ENCODE results near the gene SYNJ2. TPM values are rescaled to one million over a fixed set of nuclear protein-coding genes. Genes with fewer than 3 reads are reported as not detected.

Gene SYNJ2
- total RNA-seq, 2 donors from 2014 or later, result 28.0 to 32.0 TPM

DNA sequence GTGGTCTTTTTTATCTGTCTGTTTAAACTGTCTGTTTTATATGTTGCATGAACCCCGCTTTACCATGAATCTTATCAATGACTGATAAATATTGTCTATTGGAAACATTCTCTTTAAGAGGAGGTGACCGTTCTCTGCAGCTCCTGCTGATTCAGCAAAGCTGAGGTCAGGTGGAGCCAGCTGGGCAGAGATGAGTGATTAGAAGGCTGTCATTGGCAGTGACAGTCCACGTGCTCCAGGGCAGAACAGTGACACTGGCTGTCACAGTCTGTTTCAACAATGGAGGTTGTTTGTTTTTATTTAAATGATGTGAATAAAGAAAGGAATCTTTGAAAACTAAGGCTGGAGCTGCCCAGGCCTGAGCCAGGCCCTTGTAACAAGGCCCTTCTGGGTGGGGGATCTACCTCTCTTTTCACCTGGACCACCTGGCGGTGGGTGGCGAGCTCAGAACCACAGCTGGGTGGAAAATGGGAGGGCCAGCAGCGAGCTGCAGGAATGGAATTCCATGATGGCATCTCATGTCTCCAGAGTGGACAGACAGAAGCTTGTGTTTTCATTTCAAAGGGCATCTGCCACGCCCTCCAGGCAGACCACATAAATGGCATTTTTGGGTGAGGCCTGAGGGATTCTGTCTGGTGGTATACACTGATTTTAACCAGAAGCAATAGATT is 12.6 kb downstream of the SYNJ2 start:
- H3K27me3 Mint-ChIP-seq, result no peaks in the 10 kb centered on the region
- H3K9me3 Mint-ChIP-seq, result no peaks in the 10 kb centered on the region
- ATAC-seq (replicated peaks), result no peak
- H3K36me3 Mint-ChIP-seq (ENCODE audit: low read depth), result no peaks in the 10 kb centered on the region
- H3K4me3 Mint-ChIP-seq, result no peak overlapping the region
- no peak overlapping the region for H3K27ac Mint-ChIP-seq
- peaks cover 30% of the 10 kb centered on the region for H3K4me1 Mint-ChIP-seq

DNA sequence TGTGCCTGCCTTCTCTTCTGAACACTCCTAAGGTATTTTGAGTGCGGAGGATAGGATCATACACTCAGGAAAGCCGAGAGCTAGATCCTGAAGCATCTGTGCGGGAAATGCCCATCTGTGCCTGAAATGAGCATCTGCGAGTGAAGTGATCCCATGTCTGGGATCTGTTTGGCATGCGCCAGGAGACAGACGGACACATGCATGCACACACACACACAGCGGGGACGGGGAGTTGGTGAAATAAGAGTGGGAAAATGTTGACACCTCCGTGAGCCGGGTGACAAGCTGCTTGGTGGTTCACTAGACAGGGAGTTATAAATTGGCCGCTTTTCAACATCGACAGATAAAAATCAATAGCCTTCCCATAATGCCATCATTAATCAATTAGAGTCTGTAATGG is 13.8 kb downstream of the SYNJ2 start:
- Mint-ChIP-seq H3K27ac (no peak overlapping the region), H3K36me3 (ENCODE audit: low read depth) (no peaks in the 10 kb centered on the region), H3K4me3 (no peak overlapping the region), H3K4me1 (peaks cover 24% of the 10 kb centered on the region), H3K9me3 (no peaks in the 10 kb centered on the region), H3K27me3 (no peaks in the 10 kb centered on the region)
- ATAC-seq (replicated peaks), result no peak

DNA sequence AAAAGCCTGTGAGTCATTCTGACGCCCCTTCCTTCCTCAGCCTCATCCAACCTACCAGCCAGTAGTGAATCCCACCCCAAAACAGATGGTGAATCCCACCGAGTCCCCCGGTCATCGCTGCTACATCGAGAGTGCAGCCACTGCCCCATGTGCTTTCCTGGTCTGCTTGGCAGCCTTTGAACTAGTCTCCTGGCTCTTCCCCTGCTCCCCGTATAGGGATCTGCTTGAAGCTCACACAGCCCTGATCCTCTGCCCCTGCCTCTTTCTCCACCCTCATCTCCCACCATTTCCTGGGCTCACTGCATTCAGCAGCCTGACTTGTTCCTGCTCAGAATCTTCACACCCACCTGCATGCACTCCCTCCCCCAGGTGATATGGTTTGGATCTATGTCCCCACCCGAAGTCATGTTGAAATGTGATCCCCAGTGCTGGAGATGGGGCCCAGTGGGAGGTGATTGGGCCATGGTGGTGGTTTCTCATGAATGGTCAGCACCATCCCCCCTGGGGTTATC is 14.6 kb downstream of the SYNJ2 start:
- H3K27me3 Mint-ChIP-seq, result no peaks in the 10 kb centered on the region

DNA sequence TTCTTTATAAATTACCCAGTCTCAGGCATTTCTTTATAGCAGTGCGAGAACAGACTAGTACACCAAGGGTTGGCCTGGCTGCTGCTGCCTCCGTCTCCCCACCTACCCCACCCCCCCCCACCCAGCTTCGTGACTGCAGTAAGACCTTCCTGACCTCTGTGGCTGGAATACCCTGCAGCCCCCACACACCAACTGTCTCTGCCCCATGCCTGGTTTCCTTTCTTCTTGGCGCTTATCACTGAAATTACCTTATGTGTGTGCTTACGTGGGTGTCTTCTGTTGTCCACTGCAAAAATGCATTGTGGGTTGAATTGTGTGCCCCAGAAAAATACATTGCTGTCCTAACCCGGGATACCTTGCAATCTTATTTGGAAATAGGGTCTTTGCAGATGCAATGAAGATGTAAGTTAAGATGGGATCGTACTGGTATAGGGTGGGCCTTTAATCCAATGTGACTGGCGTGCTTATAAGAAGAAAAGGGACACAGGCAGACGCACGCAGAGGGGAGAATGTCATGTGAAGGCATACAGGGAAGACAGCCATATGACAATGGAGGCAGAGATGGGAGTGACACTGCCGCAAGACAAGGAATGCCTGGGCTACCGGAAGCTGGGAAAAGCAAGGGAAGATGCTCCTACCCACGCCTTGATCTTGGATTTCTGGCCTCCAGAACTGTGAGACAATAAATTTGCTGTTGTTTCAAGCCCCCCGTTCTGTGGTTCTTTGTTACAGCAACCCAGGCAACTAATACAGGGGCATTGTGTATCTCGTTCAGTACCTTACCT is 15.4 kb downstream of the SYNJ2 start:
- no peak overlapping the region for H3K27ac Mint-ChIP-seq

More for the DNA sequence above, 14.6 kb downstream of the SYNJ2 start:
- no peak overlapping the region for H3K4me3 Mint-ChIP-seq
- no peaks in the 10 kb centered on the region for H3K9me3 Mint-ChIP-seq
- no peak for ATAC-seq (replicated peaks)
- H3K27ac Mint-ChIP-seq, result no peak overlapping the region
- H3K36me3 Mint-ChIP-seq (ENCODE audit: low read depth), result peaks cover 5% of the 10 kb centered on the region
- peaks cover 17% of the 10 kb centered on the region for H3K4me1 Mint-ChIP-seq

DNA sequence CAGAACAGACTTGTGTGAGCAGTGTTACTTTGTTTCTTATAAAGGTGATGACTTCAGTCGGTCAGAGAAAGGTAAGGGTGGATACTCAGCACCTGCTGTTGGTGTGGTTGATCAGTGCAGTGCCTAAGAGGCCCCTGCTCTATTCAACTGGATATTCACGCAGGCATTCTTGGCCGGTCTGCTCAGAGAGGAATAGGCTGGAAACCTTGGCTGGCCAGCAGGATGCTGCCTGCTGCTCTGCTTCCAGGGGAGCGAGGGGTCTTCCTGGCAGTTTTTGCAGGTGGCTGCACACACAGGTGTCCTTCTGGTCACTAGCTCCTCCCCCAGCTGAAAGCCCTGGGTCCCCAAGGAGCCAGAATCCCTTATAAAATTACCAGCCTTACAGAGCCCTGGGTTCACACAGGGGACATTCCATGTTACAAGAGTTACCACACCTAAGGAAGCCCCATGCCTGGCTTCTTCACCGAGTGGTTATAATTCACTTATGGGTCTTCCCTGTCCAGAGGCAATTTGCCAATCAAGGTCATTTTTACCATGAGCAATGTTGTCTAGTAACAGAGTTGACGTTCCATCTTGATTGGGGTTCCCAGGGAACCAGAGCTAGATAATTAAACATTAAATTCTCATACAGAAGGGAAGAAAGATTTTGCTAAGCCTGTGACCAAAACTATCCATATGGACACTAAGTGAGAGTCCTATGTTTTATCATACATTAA is 16.4 kb downstream of the SYNJ2 start:
- H3K27ac Mint-ChIP-seq, result no peak overlapping the region
- H3K4me1 Mint-ChIP-seq, result peaks cover 29% of the 10 kb centered on the region
- ATAC-seq (replicated peaks), result no peak
- no peaks in the 10 kb centered on the region for H3K27me3 Mint-ChIP-seq
- H3K4me3 Mint-ChIP-seq, result no peak overlapping the region
- H3K36me3 Mint-ChIP-seq (ENCODE audit: low read depth), result peaks cover 11% of the 10 kb centered on the region
- no peaks in the 10 kb centered on the region for H3K9me3 Mint-ChIP-seq

More for the DNA sequence above, 15.4 kb downstream of the SYNJ2 start:
- Mint-ChIP-seq H3K27me3 (no peaks in the 10 kb centered on the region), H3K9me3 (no peaks in the 10 kb centered on the region), H3K36me3 (ENCODE audit: low read depth) (peaks cover 11% of the 10 kb centered on the region), H3K4me3 (no peak overlapping the region), H3K4me1 (peaks cover 22% of the 10 kb centered on the region)
- no peak for ATAC-seq (replicated peaks)

DNA sequence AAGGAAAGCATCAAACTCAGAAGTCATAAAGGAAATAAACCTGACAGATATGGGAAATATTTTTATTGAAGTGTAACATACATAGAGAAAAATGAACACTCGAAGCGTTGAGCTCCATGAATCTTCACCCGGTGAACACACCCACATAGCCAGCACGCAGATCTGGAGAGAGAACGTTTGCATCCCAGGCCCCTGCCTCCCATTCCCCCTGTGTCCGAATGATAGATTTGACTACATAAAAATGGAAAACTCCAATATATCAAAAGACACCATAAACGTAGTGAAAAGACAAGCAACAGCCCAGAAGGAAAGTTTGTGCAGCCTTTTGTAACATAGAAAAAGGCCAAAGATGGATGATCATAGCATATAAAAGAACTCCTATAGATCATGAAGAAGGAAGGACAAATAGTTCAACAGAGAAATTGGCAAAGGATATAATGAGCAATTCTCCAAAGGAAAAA is 17.1 kb downstream of the SYNJ2 start:
- Mint-ChIP-seq H3K36me3 (ENCODE audit: low read depth) (peaks cover 11% of the 10 kb centered on the region), H3K4me3 (no peak overlapping the region), H3K27me3 (no peaks in the 10 kb centered on the region), H3K4me1 (peaks cover 36% of the 10 kb centered on the region), H3K9me3 (no peaks in the 10 kb centered on the region), H3K27ac (peak overlapping the region; percentile 9)
- ATAC-seq (replicated peaks), result no peak

DNA sequence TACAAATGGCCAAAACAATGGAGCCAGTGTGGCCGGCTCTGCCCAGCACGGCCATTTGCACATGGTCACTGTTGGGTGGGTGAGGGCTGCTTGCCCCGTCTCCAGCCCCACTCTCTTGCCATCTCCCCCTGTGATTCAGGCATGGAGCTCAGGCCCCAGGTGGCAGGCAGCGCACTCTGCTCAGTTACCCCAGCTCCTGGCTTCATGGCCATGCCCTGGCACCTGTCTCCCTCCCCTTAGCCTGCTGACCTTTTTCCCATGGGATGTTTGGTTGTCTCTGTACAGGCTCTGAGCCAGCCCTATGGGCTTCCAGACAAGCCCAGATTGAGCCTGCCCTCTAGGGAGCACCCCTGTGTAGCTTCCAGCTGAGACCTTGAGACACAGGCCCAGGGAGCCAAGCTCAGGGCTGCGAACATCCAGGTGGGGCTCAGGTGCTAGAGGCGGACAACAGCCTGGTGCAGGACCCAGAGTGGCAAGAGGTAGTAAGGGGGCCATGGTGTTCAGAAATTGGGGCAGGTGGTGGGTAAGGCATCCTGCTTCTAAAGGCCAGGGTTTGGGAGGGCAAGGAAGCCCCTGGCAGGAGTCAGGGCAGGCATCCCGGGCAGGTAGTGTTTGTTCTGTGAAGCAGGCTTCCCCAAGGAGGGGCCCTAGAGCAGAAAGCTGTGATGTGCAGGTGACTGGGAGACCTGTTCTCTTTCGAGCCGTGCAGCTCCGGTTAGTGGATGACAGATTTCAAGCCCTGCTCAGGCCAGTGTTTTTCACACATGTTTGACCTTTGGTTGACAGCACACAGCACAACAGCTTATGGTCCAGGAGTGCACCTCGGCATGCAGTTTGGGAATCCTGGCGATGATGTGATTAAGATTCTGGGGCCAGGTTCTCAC is 17.7 kb downstream of the SYNJ2 start:
- Mint-ChIP-seq H3K27ac (peak overlapping the region; percentile 9), H3K9me3 (no peaks in the 10 kb centered on the region), H3K27me3 (no peaks in the 10 kb centered on the region), H3K4me3 (no peak overlapping the region), H3K36me3 (ENCODE audit: low read depth) (peaks cover 11% of the 10 kb centered on the region), H3K4me1 (peaks cover 36% of the 10 kb centered on the region)
- no peak for ATAC-seq (replicated peaks)

DNA sequence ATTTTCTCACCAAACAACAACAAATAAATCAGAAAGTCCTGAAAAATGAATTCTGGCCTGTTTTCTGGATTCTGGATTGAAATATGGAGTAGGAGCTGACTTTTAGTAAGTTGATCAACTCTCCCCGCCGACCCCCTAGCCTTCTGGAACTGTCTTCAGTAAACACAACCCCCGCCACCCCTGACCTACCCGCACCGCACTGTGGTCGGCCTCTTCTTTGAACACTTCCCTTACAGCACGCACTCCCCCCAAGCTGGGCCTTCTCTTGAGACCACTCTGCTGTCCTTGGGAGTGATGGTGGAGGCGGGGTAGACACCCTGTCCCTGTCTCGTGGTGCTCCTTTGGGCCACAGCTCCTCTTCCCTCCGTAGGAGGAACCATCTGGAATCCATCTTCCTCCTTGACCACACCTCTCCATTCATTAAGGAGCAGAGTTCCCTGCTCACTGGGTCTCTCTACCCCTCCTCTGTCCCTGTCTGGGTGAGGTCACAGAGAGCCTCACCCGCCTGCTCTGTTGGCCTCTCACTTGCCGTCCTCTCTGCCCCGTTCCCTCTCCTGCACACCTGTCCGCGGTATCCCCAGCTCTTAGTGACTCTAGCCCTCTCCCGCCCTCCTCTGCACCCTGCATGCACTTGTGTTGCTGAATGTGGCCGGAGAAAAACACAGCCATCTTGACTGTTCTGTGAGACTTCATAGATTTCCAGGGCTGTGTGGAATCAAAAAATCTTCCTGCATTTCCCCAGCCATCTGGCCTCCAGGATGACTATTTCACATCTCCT is 19.1 kb downstream of the SYNJ2 start:
- no peak for ATAC-seq (replicated peaks)
- Mint-ChIP-seq H3K27ac (no peak overlapping the region), H3K4me1 (peaks cover 42% of the 10 kb centered on the region), H3K4me3 (no peak overlapping the region), H3K9me3 (no peaks in the 10 kb centered on the region), H3K36me3 (ENCODE audit: low read depth) (peaks cover 16% of the 10 kb centered on the region), H3K27me3 (no peaks in the 10 kb centered on the region)

DNA sequence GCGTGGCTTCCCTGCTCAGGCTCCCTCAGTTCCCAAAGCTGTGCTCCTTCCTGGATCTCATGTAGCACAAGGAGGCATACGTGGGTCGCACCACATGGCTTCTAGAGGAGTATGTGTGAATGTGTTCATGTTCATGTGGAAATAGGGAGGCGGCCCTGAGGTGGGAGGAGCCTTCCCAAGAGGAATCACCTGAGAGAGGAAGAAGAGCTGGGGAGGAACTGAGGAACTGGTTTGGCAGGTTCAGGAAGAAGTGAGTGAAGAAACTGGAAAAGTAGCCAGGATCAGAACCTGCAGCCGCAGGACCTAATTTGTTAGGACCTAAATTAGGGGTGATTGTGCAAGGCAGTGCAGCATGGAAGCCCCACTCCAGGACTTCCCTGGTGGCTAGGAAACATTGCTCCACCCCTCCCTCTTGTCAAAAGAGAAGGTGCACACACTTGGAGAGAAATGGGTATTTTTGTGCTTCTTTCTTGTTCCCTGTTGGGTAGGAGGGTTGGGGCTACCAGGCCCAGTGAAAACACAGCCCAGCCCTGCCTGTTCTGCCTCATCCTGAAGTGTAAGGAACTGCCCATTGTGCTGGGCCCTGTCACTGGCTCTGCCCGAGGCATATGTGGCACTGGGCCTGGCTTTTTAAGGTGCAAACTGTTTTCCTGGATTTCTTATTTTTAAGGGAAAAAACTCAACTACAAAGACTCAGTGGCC is 20.7 kb downstream of the SYNJ2 start:
- Mint-ChIP-seq H3K4me3 (peak overlapping the region; percentile 59), H3K4me1 (peaks cover 46% of the 10 kb centered on the region), H3K36me3 (ENCODE audit: low read depth) (peaks cover 24% of the 10 kb centered on the region), H3K27ac (peak overlapping the region; percentile 85), H3K9me3 (no peaks in the 10 kb centered on the region), H3K27me3 (no peaks in the 10 kb centered on the region)
- ATAC-seq (replicated peaks), result peak; percentile 28

DNA sequence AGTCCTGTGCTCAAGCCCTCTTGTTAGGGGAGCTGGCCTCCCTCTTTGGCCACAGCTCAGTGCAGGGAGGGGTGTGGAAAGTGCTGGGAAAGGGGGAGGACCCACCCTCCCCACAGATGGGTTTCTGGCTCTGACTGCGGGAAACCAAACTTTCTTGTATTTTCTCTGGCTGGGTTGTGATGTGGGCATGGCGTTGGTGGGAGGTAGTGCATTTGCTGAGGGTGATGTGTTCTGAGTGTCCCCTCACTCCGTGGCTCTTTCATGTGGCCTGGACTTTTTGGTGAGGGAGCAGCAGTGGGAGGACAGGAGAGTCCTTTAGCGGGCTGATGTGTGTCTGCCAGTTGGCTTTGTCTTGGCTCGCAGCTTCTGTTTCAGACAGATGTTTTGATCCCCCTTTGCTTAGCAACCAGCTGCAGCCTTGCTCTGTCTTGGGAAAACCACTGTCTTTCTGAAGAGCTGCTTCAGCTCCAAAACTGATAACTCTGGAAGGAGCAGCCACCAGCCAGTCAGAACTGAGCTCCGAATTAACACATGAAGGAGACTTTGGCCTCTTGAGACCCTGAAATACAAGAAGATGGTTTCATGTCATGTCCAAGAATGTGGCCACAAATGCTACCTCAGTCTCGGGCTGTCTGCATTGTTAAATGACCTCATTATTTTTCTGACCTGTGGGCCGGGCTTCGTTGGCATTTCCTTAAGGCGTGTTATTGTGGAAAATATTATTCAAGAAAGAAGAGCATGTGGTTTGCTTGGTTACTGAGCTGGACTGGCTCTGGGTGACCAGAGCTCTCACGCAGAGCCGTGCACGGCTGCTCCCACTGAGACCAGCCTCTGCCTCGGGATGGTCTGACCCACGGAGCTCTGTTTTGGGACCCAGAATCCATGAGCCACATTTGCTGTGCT is 21.5 kb downstream of the SYNJ2 start:
- ATAC-seq (replicated peaks), result peak; percentile 92
- no peaks in the 10 kb centered on the region for H3K9me3 Mint-ChIP-seq
- H3K27me3 Mint-ChIP-seq, result no peaks in the 10 kb centered on the region
- H3K27ac Mint-ChIP-seq, result peak overlapping the region; percentile 85
- peaks cover 24% of the 10 kb centered on the region for H3K36me3 Mint-ChIP-seq (ENCODE audit: low read depth)
- H3K4me3 Mint-ChIP-seq, result peak overlapping the region; percentile 59
- H3K4me1 Mint-ChIP-seq, result peaks cover 50% of the 10 kb centered on the region

DNA sequence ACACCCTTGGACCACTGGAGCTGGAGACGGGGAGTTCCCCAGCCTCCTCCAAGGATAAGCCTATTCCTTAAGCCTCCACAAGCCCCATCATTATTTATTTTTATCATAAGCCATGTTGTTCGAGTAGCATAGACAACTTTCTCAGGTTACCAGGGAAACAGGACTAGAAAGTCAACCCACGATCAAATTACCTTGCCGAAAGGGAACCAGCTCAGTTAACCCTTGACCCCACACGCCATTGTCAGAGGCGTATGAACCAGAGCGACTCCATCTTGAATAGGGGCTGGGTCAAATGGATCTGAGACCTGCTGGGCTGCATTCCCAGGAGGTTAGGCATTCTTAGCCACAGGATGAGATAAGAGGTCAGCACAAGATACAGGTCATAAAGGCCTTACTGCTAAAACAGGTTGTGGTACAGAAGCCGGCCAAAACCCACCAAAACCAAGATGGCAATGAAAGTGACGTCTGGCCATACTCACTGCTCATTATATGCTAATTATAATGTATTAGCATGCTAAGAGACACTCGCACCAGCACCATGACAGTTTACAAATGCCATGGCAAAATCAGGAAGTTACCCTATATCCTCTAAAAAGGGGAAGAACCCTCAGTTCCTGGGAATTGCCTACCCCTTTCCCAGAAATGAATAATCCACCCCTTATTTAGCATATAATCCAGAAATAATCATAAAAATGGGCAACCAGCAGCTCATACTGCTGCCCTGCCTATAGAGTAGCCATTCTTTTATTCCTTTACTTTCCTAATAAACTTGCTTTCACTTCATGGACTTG is 22.4 kb downstream of the SYNJ2 start:
- no peak for ATAC-seq (replicated peaks)
- Mint-ChIP-seq H3K9me3 (peaks cover 3% of the 10 kb centered on the region), H3K4me1 (peaks cover 54% of the 10 kb centered on the region)

More for the DNA sequence above, 22.4 kb downstream of the SYNJ2 start:
- Mint-ChIP-seq H3K27me3 (no peaks in the 10 kb centered on the region), H3K4me3 (peak overlapping the region; percentile 59), H3K36me3 (ENCODE audit: low read depth) (peaks cover 24% of the 10 kb centered on the region), H3K27ac (peak overlapping the region; percentile 85)

All from activated T-helper 17 cell treated with anti-CD3 and anti-CD28 coated beads, Interleukin-2, amount 50 U/mL, for 72 hours (primary cell).